ENCODE results near the gene ZPR1. TPM values are rescaled to one million over a fixed set of nuclear protein-coding genes. Genes with fewer than 3 reads are reported as not detected.

ZPR1 gene
- total and polyA plus RNA-seq, 5 experiments from 2014 or later = 29.5 to 74.4 (median 42.9) TPM

DNA sequence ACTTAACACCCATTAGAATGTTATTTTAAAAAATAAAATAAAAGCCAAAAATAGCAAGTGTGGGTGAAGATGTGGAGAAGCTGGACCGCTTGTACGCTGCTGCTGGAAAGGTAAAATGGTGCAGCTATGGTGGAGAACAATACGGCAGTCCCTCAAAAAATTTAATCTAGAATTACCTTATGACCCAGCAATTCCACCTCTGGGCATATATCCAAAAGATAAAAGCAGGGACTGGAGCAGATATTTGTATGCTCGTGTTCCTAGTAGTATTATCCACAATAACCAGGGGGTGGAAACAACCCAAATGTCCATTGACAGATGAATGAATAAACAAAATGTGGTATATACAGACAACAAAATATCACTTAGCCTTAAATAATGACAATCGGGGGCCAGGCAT, 10.0 kb upstream of the ZPR1 start:
- H3K27ac Mint-ChIP-seq = no peak overlapping the region
- H3K36me3 Mint-ChIP-seq = no peaks in the 10 kb centered on the region
- peaks cover 0 to 8% (median 3%) of the 10 kb centered on the region in 5 donors for H3K27me3 Mint-ChIP-seq
- no peaks in the 10 kb centered on the region for H3K9me3 Mint-ChIP-seq
- POLR2A ChIA-PET = no interaction called here
- ATAC-seq (no peak), DNase-seq (no peak)
- no peak overlapping the region for H3K4me3 Mint-ChIP-seq
- H3K4me1 Mint-ChIP-seq = no peaks in the 10 kb centered on the region

DNA sequence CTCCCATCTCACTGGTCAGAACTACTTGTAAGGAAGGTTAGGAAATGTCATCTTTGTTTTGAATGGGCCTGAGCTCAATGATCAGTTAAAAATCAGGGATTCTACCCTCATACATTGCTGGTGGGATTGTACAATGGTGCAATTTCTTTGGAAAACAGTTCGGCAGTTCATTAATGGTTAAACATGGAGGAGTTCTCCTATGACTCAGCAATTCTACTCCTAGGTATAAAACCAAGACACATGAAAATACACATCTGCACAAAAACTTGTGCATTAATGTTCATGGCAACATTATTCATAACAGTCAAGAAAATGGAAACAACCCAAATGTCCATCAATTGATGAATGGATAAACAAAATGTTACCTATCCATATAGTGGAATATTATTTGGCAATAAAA, 8.7 kb upstream of the ZPR1 start:
- H3K4me1 Mint-ChIP-seq = peaks cover 0 to 1% (median under 1%) of the 10 kb centered on the region in 4 donors
- no peak for ATAC-seq
- no peak overlapping the region for H3K4me3 Mint-ChIP-seq
- no peak overlapping the region for H3K27ac Mint-ChIP-seq
- H3K36me3 Mint-ChIP-seq = no peaks in the 10 kb centered on the region
- H3K27me3 Mint-ChIP-seq = peaks cover 0 to 7% (median 3%) of the 10 kb centered on the region in 5 donors
- POLR2A ChIA-PET = no interaction called here
- DNase-seq = no peak
- H3K9me3 Mint-ChIP-seq = no peaks in the 10 kb centered on the region

DNA sequence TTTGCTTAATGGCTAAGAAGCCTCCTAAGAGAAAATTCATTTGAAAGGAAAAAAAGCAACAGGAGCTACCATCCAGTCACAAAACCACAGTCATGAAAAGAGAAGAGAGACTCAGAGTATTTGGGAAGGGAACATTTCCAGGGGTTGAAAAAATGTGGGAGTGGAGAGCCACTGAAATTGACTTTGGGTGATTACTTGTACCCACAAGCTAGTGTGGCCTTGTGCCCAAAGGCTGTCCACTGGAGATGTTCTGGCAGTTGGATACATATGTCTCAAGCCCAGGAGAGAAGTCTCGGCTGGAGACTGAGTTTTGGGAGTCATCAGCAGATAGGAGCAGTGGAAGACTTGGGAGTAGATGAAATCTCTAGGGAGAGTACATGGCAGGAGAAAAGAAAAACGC, 7.0 kb upstream of the ZPR1 start:
- Mint-ChIP-seq H3K27ac (peak overlapping the region in 2 of 10 donors; percentile 5 to 70), H3K9me3 (no peaks in the 10 kb centered on the region), H3K36me3 (no peaks in the 10 kb centered on the region), H3K4me1 (peaks cover 5 to 9% (median 5%) of the 10 kb centered on the region in 4 donors), H3K4me3 (no peak overlapping the region), H3K27me3 (peaks cover 0 to 6% (median 0%) of the 10 kb centered on the region in 5 donors)
- no peak for DNase-seq
- ATAC-seq = no peak
- POLR2A ChIA-PET = no interaction called here

DNA sequence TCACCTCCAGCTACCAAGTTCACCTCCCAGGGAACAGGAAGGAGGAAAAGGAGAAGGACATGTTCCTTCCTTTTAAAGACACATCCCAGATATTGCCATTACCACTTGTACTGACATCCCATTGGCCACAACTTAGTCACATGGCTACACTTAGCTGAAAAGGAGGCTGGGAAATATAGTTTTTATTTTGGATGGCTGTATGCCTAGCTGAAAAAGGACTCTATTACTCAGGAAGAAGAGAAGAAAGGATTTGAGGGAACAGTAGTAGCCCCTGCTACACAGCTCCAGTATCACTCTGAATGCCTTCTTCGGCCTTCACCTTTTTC, 5.9 kb upstream of the ZPR1 start:
- H3K27ac Mint-ChIP-seq = no peak overlapping the region
- H3K4me1 Mint-ChIP-seq = peaks cover 6 to 13% (median 7%) of the 10 kb centered on the region in 4 donors
- ATAC-seq = no peak
- POLR2A ChIA-PET = no interaction called here
- no peak for DNase-seq
- peaks cover 0 to 5% (median 0%) of the 10 kb centered on the region in 5 donors for H3K27me3 Mint-ChIP-seq
- no peak overlapping the region for H3K4me3 Mint-ChIP-seq
- H3K9me3 Mint-ChIP-seq = no peaks in the 10 kb centered on the region
- no peaks in the 10 kb centered on the region for H3K36me3 Mint-ChIP-seq

DNA sequence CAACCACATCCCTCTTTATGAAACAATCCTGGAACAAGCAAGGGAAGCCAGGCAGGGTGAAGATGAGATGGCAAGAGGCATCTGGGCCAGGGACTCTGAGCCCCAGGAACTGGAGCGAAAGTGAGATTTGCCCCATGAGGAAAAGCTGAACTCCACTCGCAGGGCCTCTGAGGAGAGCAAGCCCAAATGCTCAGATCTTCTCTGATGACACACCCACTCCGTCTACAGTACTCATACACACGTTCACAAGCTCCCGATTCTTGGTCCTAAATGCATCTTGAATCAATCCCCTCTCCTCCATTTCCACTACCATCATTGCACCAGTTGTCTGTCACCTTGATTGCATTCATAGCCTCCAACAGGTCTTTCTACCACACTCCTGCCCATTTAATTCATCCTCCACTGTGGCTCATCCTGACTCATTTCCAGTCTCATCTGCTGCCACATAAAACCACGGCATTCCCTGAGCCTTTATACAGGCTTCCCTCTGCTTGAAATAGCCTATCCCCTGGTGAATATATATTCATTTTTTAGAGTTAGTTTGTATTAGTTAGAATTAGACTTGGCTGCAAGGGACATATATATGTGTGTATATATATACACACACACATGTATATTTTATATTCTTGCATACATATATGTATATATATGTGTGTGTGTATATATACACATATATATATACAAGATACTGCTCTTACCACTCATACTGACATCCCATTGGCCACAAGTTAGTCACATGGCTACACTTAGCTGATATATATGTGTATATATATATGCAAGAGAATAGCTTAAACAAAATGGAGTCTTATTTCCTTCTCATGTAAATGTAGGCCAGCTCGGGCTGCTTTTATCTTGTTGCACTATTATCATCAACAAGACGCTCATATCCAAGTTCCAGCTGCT, 5.3 kb upstream of the ZPR1 start:
- no peak for ATAC-seq

DNA sequence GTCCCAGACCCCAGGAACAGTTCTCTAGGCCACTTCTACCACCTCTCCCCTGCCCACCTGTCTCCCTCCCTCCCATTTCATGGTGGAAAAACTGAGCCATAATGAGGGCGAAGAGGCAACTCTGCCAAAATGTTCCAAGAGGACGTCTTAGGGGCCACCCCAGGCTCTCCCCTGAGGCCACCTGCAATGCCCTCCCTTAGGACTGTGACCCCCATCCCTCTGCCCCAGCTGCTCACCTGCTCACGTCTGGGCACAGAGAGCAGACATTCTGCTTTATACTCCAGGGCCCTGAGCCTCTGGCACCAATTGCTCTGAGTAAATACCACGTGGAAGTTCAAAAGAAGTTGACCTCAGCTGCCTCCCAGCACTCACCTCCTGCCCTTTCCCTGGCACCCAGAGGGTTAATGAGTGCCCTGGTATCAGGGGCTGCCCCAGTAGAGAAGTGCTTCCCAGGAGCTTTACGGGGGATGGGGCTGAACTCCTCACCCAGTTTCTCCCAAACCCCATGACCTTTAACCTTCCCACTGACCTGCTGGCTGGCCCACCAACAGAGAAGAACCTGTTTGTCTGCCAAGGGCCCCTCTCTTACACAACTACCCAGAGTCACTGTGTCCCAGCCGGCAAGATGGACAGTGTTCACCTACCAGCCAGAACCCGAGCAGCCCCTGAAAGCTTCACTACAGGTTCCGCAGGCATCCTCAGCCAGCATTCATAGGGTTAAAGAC, 4.5 kb upstream of the ZPR1 start:
- Mint-ChIP-seq H3K9me3 (peaks cover 0 to 2% (median 0%) of the 10 kb centered on the region in 9 donors), H3K4me1 (peaks cover 16 to 24% (median 16%) of the 10 kb centered on the region in 4 donors), H3K27me3 (peaks cover 0 to 5% (median 0%) of the 10 kb centered on the region in 5 donors), H3K36me3 (peaks cover 0 to 2% (median 0%) of the 10 kb centered on the region in 3 donors), H3K27ac (no peak overlapping the region), H3K4me3 (peak overlapping the region in 1 of 10 donors; percentile 14)
- DNase-seq (no peak), ATAC-seq (no peak)
- POLR2A ChIA-PET = interaction anchor here (0.6 to 3.5 kb wide), 3 partner anchors 44 to 1723 kb away, joined by 4 to 29 read pairs (median 11); partner anchors contain the start of gene APOA1

More for the DNA sequence above, 5.3 kb upstream of the ZPR1 start:
- H3K36me3 Mint-ChIP-seq = peaks cover 0 to 2% (median 0%) of the 10 kb centered on the region in 3 donors
- no peak overlapping the region for H3K4me3 Mint-ChIP-seq
- no peaks in the 10 kb centered on the region for H3K9me3 Mint-ChIP-seq
- POLR2A ChIA-PET = no interaction called here
- H3K27me3 Mint-ChIP-seq = peaks cover 0 to 5% (median 0%) of the 10 kb centered on the region in 5 donors
- H3K27ac Mint-ChIP-seq = peak overlapping the region in 2 of 10 donors; percentile 11 to 49
- peaks cover 11 to 19% (median 13%) of the 10 kb centered on the region in 4 donors for H3K4me1 Mint-ChIP-seq
- DNase-seq = no peak

DNA sequence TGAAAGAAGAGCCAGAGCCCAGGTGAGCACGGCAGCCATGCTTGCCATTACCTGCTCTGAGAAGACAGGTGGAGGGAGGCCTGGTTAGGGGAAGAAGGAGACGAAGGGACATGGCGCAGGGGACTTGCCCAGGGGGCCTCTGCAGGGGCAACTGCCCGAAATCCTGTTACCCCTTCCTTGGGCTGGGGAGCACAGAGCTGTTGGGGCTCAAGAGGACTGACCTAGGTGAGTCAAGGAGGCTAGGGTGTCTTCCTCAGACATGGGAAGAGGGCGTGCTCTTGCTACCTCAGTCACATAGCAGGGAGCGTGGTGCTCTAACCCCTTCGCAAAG, 4.0 kb upstream of the ZPR1 start, which contains the start of gene APOA5:
APOA5 (minus strand) TSS at position 67 of the 331 bp plus-strand sequence; CDS start at position 48, 19 bp downstream.
- peaks cover 0 to 2% (median 0%) of the 10 kb centered on the region in 9 donors for H3K9me3 Mint-ChIP-seq
- no peak for ATAC-seq
- H3K4me1 Mint-ChIP-seq = peaks cover 20 to 29% (median 21%) of the 10 kb centered on the region in 4 donors
- DNase-seq = no peak
- POLR2A ChIA-PET = interaction anchor here (0.6 to 3.5 kb wide), 8 partner anchors 19 to 1723 kb away, joined by 3 to 29 read pairs (median 6); partner anchors contain the start of genes APOA1, BUD13 and SIK3
- H3K27ac Mint-ChIP-seq = peak within 1 kb of the TSS in 7 of 10 donors; percentile 52 to 88 (median 77)
- peak within 1 kb of the TSS in 9 of 10 donors; percentile 4 to 84 (median 44) for H3K4me3 Mint-ChIP-seq
- peaks cover 0 to 5% (median 0%) of the 10 kb centered on the region in 5 donors for H3K27me3 Mint-ChIP-seq
- peaks cover 0 to 7% (median 0%) of the 10 kb centered on the region in 3 donors for H3K36me3 Mint-ChIP-seq

DNA sequence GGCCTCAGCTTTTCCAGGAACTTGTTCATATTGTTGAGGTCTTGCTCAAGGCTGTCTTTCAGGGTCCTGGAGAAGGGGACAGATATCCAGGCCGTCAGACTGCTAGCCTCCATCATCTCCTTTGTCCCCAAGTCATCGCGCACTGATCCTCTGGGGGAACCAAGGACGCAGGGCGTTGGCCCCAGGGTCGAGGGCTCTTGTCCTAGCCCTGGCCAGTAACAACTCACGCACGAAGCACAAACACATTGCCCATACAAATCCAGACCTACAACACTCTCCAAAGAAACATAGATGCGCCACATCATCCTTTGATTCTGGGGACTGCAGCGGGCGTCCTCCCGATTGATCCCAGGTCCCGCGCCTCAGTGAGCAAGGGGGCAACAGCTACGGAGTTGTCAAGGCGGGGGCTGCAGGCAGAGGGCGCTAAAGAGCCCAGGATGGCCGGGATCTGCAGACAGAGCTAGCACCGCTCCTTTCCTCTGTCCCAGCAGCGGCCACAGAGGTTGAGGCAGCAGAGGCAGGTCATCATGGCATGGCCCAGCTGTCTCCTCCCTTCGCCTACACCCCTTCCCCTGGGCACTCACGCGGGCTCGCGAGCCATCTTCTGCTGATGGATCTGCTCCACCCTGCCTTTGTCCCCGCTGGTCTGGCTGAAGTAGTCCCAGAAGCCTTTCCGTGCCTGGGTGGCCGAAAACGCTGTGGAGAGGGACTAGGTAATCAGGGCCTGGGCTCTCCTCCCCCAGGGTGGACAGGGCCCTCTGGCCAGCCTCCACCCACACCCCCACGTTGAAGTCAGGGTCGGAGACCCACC, 3.4 kb upstream of the ZPR1 start:
- peak overlapping the region in 7 of 10 donors; percentile 52 to 88 (median 77) for H3K27ac Mint-ChIP-seq
- peaks cover 20 to 35% (median 27%) of the 10 kb centered on the region in 4 donors for H3K4me1 Mint-ChIP-seq
- peaks cover 0 to 5% (median 0%) of the 10 kb centered on the region in 5 donors for H3K27me3 Mint-ChIP-seq
- ATAC-seq (peak; percentile 54 to 60), DNase-seq (peak; percentile 58 to 85 (median 75))
- H3K9me3 Mint-ChIP-seq = peaks cover 0 to 2% (median 0%) of the 10 kb centered on the region in 9 donors
- H3K36me3 Mint-ChIP-seq = peaks cover 0 to 11% (median 0%) of the 10 kb centered on the region in 3 donors
- H3K4me3 Mint-ChIP-seq = peak overlapping the region in 9 of 10 donors; percentile 4 to 84 (median 44)
- POLR2A ChIA-PET = interaction anchor here (0.6 to 3.5 kb wide), 7 partner anchors 18 to 315 kb away, joined by 3 to 29 read pairs (median 7); partner anchors contain the start of genes APOA1, BUD13 and SIK3

DNA sequence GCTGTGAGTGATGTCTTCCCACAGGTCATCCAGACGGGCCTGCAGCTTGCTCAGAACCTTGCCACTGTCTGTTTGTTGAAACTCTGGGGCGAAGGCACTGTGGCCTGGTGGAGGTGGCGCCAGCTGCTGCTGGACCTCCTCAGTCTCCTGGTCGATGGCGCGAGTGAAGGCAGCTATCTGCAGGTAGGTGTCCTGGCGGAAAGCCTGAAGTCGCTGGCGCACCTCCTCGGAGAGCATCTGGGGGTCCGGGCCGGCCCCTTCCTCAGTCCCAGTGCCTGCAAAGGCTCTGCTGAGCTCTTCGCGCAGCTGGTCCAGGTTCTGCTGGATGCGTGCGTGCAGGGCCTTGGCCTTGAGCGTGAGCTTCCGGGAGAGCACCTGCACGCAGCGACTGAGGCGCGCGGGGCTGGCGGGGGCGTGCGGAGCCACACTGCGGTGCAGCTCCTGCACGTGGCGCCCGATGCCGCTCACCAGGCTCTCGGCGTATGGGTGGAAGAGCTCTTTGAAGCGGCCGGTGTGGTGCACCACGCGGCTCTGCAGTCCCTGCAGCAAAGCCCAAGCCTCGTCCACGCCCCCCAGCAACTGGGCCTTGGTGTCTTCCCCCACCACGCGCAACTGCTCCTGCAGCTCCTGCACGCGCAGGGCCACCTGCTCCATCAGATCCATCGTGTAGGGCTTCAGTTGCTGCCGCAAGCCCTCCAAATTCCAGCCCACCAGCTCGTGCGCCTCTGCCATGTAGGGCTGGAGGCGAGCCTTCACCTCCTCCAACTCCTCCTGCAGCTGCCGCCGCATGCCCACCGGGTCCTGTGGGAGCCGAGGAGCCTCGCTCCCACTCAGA, 2.6 kb upstream of the ZPR1 start:
- POLR2A ChIA-PET = interaction anchor here (1.7 to 3.5 kb wide), 4 partner anchors 17 to 308 kb away, joined by 7 to 29 read pairs (median 12); partner anchors contain the start of genes APOA1, BUD13 and SIK3
- Mint-ChIP-seq H3K27ac (peak overlapping the region in 3 of 10 donors; percentile 65 to 88 (median 83)), H3K9me3 (peaks cover 0 to 2% (median 0%) of the 10 kb centered on the region in 9 donors), H3K4me3 (peak overlapping the region in 4 of 10 donors; percentile 4 to 73 (median 44)), H3K36me3 (peaks cover 0 to 18% (median 0%) of the 10 kb centered on the region in 3 donors), H3K27me3 (peaks cover 0 to 5% (median 0%) of the 10 kb centered on the region in 5 donors), H3K4me1 (peaks cover 20 to 42% (median 33%) of the 10 kb centered on the region in 4 donors)
- DNase-seq = no peak
- no peak for ATAC-seq

DNA sequence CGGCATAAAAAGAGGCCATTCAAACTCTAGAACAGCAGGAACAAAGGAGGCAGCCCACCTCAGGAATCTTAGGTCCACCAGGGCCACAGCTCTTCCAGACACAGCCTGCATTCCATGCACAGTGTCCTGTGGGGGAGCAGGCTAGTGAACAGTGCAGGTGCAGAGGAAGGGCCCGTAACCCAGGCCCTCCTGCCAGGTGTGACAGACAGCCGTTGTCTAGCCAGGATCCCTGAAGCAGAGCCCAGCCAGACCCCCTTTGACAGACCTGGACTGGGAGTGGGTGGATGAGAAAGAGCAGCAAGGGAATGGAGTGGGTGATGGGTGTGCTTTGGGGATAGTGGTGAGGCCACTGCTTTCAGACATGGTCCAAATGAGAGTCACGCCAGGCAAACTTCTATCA, 1.2 kb upstream of the ZPR1 start:
- H3K36me3 Mint-ChIP-seq = peaks cover 0 to 32% (median 12%) of the 10 kb centered on the region in 3 donors
- peaks cover 0 to 2% (median 0%) of the 10 kb centered on the region in 9 donors for H3K9me3 Mint-ChIP-seq

More for the DNA sequence above, 1.2 kb upstream of the ZPR1 start:
- ATAC-seq (no peak), DNase-seq (no peak)
- Mint-ChIP-seq H3K27ac (peak overlapping the region in 9 of 10 donors; percentile 4 to 100 (median 97)), H3K4me3 (peak overlapping the region in 9 of 10 donors; percentile 53 to 99 (median 95)), H3K4me1 (peaks cover 20 to 51% (median 41%) of the 10 kb centered on the region in 4 donors), H3K27me3 (peaks cover 0 to 5% (median 0%) of the 10 kb centered on the region in 5 donors)
- POLR2A ChIA-PET = interaction anchor here (0.6 to 4.0 kb wide), 5 partner anchors 11 to 441 kb away, joined by 3 to 66 read pairs (median 8); partner anchors contain the start of genes APOA1 and BUD13

Measured in naive thymus-derived CD8-positive, alpha-beta T cell (primary cell).